GM10266 (cell line): ENCODE data around the gene HDAC2.
A peak's percentile ranks its signal among the peaks of the same experiment; 100 is the strongest.
"Not testable (repeated sequence)": the region's sequence is repeated elsewhere in the genome, so short reads cannot be mapped to it uniquely, and the experiment has no call there.

ENCODE experiments used
- DNase-seq: peaks from one replicate; pipeline ENCODE4 v3.0.0; 2012; ENCODE audit errors: extremely low spot score
- CTCF ChIP-seq: IDR thresholded peaks from 2 replicates; pipeline ENCODE4 v1.5.1; 2012; ENCODE audit warnings: mild to moderate bottlenecking, low read depth; ENCODE audit not compliant: control insufficient read depth, insufficient read depth; ENCODE audit errors: missing control alignments

Gene HDAC2

DNA sequence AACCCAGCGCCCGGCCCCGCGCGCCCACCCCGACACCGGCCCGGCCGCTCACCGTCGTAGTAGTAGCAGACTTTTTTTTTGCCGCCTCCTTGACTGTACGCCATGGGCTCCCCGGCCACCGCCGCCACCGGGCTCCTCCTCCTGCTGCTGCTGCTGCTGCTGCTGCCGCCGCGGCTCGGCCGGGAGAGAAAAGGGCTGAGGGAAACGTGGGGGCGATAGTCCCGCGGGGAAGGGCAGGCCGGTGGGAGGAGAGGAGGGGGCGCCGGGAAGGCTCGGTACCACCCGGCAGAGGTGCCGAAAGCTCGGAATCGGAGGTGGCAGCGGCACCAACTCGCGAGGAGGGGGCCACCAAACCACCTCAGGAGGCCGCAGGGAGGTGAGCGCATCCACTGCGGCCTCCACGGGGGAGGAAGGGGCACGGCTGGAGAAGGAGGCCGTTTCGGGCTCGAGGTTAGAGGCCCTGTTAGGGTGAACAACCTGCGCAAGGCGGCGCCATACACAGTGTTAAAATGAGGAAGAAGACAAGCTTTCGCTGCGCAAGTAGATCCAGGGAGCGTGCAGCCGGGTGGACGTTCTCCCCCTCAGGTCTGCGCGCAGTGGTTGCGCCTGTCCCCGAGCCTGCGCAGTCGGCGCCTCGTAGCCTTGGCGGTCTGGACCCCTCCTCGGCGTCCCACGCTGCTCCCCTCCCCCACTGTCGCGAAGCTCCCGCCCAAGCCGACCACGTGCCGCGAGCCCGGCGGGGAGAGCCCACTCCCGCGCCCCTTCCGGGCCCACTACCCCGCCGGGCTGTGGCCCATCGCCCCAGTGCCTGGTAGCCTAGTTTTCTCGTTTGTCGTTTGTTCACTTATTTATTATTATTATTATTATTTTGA, at the start of gene HDAC2:
TSS of gene HDAC2 (minus strand) at position 344 of the 872 bp plus-strand sequence. CDS start at position 104, 240 bp downstream.
- no peak for TF ChIP-seq CTCF
- peak; percentile 93 for DNase-seq

- no peak for DNase-seq
- no peak for TF ChIP-seq CTCF
Observed at GRCh38 chr6:114020196-114020595, 49.2 kb upstream of the HDAC2 start.

DNA sequence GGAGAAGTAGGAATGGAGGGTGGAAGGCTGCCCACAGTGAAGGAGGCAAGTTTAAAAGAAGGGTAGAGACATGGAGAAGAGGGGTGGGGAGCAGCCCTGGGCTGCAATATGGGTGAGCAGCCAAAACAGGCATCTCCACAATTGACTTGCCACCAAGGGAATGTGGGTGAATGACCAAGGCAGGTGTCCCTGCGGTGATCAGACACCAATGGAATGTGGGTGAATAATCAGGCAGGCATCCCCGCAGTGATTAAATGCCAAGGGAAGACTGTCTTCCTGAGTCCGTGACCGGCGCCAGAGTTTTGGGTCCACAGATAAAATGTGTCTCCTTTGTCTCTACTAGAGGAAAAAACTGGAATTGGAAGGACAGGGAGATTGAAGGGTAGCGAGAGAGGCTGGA, 46.2 kb upstream of the HDAC2 start:
- not testable (repeated sequence) for DNase-seq

DNA sequence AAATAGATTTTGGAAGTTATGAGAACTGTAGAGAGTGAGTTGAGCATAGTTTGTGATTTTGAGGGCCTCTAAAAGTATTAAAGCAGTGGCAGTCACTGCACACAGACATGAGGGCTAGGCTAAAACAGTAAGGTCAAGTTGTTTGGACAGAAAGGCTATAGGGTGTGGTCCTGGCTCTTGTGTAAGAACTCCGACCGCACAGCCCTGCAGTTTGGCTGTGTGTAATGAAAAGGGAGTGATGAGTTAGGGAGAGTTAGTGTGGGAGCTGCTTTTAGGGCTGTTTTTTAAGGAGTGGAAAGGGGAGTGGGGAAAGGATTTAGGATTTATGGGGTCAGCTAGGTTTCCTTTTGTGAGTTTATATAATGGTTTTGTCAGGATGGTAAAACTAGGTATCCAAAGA, 43.2 kb upstream of the HDAC2 start:
- DNase-seq, result not testable (repeated sequence)

- DNase-seq, result not testable (repeated sequence)
Observed at GRCh38 chr6:114011486-114011885, 40.5 kb upstream of the HDAC2 start.

GRCh38 chr6:114010540-114010939, 39.6 kb upstream of the HDAC2 start:
- DNase-seq, result no peak
- no peak for TF ChIP-seq CTCF

GRCh38 chr6:114009192-114009591, 38.2 kb upstream of the HDAC2 start:
- TF ChIP-seq CTCF, result no peak
- no peak for DNase-seq

- TF ChIP-seq CTCF, result no peak
- DNase-seq, result no peak
Observed at GRCh38 chr6:114008331-114008730, 37.4 kb upstream of the HDAC2 start.

- no peak for TF ChIP-seq CTCF
- DNase-seq, result no peak
Observed at GRCh38 chr6:114007516-114007915, 36.6 kb upstream of the HDAC2 start.
